ENCODE results near the gene DOCK4. TPM values are rescaled to one million over a fixed set of nuclear protein-coding genes. Genes with fewer than 3 reads are reported as not detected.

Gene DOCK4
- total and polyA plus RNA-seq, 2 of the 8 experiments (the other 6 are each of a cell fraction or from before 2014, with no cell fraction given) = 5.1 to 23.6 TPM

DNA sequence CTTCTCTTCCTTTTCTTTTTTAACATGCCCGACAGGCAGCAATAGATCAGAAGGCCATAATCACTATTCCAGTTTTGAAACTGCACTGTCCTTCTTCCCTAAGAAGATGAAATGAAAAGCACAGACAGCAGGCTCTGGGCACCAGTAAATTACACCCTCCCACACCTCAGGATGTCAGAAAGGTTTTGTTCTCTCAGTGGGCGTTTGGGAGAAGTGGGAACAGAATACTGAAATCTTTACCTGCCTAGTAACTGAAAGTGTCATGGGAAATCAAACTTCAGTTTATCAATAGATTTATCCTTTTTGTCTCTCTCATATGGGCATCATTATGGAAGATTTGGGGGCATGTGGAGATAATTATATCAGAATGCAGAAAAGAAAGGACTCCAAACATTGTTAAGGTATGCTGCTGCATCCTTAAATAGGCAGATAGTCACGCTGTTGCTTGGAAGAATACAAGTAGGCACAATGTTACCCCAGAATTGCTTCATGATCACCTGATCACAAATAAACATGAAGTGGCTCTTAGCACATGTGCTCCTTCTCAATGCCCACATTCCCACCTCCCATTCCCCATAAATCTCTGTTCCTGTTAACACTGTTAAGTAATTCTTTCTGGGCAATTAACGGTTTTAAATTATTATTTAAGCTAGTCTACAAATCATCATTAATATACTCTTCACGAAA is 113.3 kb downstream of the DOCK4 start (continued):
- TF ChIP-seq CHD7 (IDR thresholded peaks at IDR 0.05; ENCODE audit: insufficient replicate concordance, low read length) (no peak), TCF12 (IDR thresholded peaks at IDR 0.05; ENCODE audit: low read depth, low read length) (no peak), SP2 (IDR thresholded peaks at IDR 0.05; ENCODE audit: low read length) (no peak), BCL11A (IDR thresholded peaks at IDR 0.05; ENCODE audit: low read depth in 2 of 2, low read length in 2 of 2) (no peak)

Data from H1 (cell line).